ENCODE measurements around the gene C16orf87. TPM values are rescaled to one million over a fixed set of nuclear protein-coding genes. Genes with fewer than 3 reads are reported as not detected.

The C16orf87 gene
- total RNA-seq, 1 donor from 2014 or later: 17.7 TPM

GRCh38 chr16:46866286-46866685 is 35.3 kb upstream of the C16orf87 start:
- TF ChIP-seq CTCF (IDR thresholded peaks at IDR 0.05): no peak
- no peaks in the 10 kb centered on the region for H3K27me3 Mint-ChIP-seq (ENCODE audit: low read depth)
- no peak for DNase-seq (ENCODE audit: low spot score)
- H3K36me3 Mint-ChIP-seq (ENCODE audit: low read depth): no peaks in the 10 kb centered on the region
- H3K27ac Mint-ChIP-seq (ENCODE audit: unreplicated experiment): no peak overlapping the region
- peaks cover 2% of the 10 kb centered on the region for H3K9me3 Mint-ChIP-seq (ENCODE audit: low read depth)
- no peaks in the 10 kb centered on the region for H3K4me1 Mint-ChIP-seq (ENCODE audit: low read depth)
- no peak overlapping the region for H3K4me3 Mint-ChIP-seq (ENCODE audit: unreplicated experiment)

- Mint-ChIP-seq H3K9me3 (ENCODE audit: low read depth) (peaks cover 2% of the 10 kb centered on the region), H3K27ac (ENCODE audit: unreplicated experiment) (no peak overlapping the region), H3K27me3 (ENCODE audit: low read depth) (no peaks in the 10 kb centered on the region), H3K36me3 (ENCODE audit: low read depth) (no peaks in the 10 kb centered on the region), H3K4me1 (ENCODE audit: low read depth) (peaks cover 7% of the 10 kb centered on the region), H3K4me3 (ENCODE audit: unreplicated experiment) (no peak overlapping the region)
- no peak for TF ChIP-seq CTCF (IDR thresholded peaks at IDR 0.05)
- no peak for DNase-seq (ENCODE audit: low spot score)
These were observed 31.8 kb upstream of the C16orf87 start for GRCh38 chr16:46862555-46863447.

GRCh38 chr16:46859719-46860152 is 28.8 kb upstream of the C16orf87 start:
- DNase-seq (ENCODE audit: low spot score): no peak
- Mint-ChIP-seq H3K4me1 (ENCODE audit: low read depth) (peaks cover 7% of the 10 kb centered on the region), H3K36me3 (ENCODE audit: low read depth) (no peaks in the 10 kb centered on the region), H3K27me3 (ENCODE audit: low read depth) (no peaks in the 10 kb centered on the region), H3K27ac (ENCODE audit: unreplicated experiment) (no peak overlapping the region), H3K9me3 (ENCODE audit: low read depth) (peaks cover 2% of the 10 kb centered on the region), H3K4me3 (ENCODE audit: unreplicated experiment) (no peak overlapping the region)
- no peak for TF ChIP-seq CTCF (IDR thresholded peaks at IDR 0.05)

GRCh38 chr16:46858151-46858550 is 27.2 kb upstream of the C16orf87 start:
- TF ChIP-seq CTCF (IDR thresholded peaks at IDR 0.05): no peak
- Mint-ChIP-seq H3K27ac (ENCODE audit: unreplicated experiment) (no peak overlapping the region), H3K9me3 (ENCODE audit: low read depth) (peaks cover 2% of the 10 kb centered on the region), H3K27me3 (ENCODE audit: low read depth) (no peaks in the 10 kb centered on the region), H3K4me1 (ENCODE audit: low read depth) (peaks cover 7% of the 10 kb centered on the region), H3K36me3 (ENCODE audit: low read depth) (no peaks in the 10 kb centered on the region), H3K4me3 (ENCODE audit: unreplicated experiment) (no peak overlapping the region)
- DNase-seq (ENCODE audit: low spot score): no peak

GRCh38 chr16:46857368-46857945 is 26.5 kb upstream of the C16orf87 start:
- Mint-ChIP-seq H3K4me3 (ENCODE audit: unreplicated experiment) (no peak overlapping the region), H3K27me3 (ENCODE audit: low read depth) (no peaks in the 10 kb centered on the region), H3K4me1 (ENCODE audit: low read depth) (peaks cover 7% of the 10 kb centered on the region), H3K27ac (ENCODE audit: unreplicated experiment) (no peak overlapping the region), H3K36me3 (ENCODE audit: low read depth) (no peaks in the 10 kb centered on the region), H3K9me3 (ENCODE audit: low read depth) (peaks cover under 1% of the 10 kb centered on the region)
- TF ChIP-seq CTCF (IDR thresholded peaks at IDR 0.05): peak; percentile 67
- DNase-seq (ENCODE audit: low spot score): no peak
